Lung (tissue), 12 donors: ENCODE data around the gene SYNE1. TPM values are rescaled to one million over a fixed set of nuclear protein-coding genes. Genes with fewer than 3 reads are reported as not detected.

ENCODE experiments used
- ATAC-seq: fragments of 200-7000 bp; cut with Tn5 transposase; one replicate; pipeline ENCODE4 v1.9.1; 2020; ENCODE audit warnings: moderate number of reproducible peaks; ENCODE audit not compliant: insufficient read depth, low FRiP score
- DNase-seq, 3 donors: peaks; one replicate each; pipeline ENCODE4 v3.0.0-alpha.2; 2013 to 2017
- H3K27ac ChIP-seq, 2 donors: one replicate each; pipeline ENCODE4 v1.5.1; 2013; ENCODE audit warnings: mild to moderate bottlenecking in 2 of 2, moderate library complexity in 2 of 2, control low read depth in 1 of 2, inconsistent platforms in 1 of 2, low read depth in 1 of 2, low read length in 1 of 2
- H3K27me3 ChIP-seq, 3 donors: one replicate each; pipeline ENCODE4 v1.5.1; 2013; ENCODE audit warnings: low read length in 2 of 3; ENCODE audit not compliant: control insufficient read depth in 3 of 3, insufficient read depth in 3 of 3
- H3K36me3 ChIP-seq, 4 donors: one replicate each; pipeline ENCODE4 v1.5.1; 2013; ENCODE audit warnings: low read length in 4 of 4, mild to moderate bottlenecking in 1 of 4, moderate library complexity in 1 of 4; ENCODE audit not compliant: control insufficient read depth in 4 of 4, insufficient read depth in 4 of 4
- H3K4me1 ChIP-seq, 5 donors: one replicate each; pipeline ENCODE4 v1.5.1; 2013; ENCODE audit warnings: low read length in 5 of 5, mild to moderate bottlenecking in 2 of 5, moderate library complexity in 1 of 5; ENCODE audit not compliant: control insufficient read depth in 5 of 5, insufficient read depth in 5 of 5
- H3K4me3 ChIP-seq: one replicate; pipeline ENCODE4 v1.5.1; 2013; ENCODE audit warnings: mild to moderate bottlenecking, control low read depth, moderate library complexity
- H3K9ac ChIP-seq, 2 donors: one replicate each; pipeline ENCODE4 v1.5.1; 2013; ENCODE audit warnings: low read length in 2 of 2, control low read depth in 1 of 2; ENCODE audit not compliant: insufficient read depth in 1 of 2
- H3K9me3 ChIP-seq, 4 donors: one replicate each; pipeline ENCODE4 v1.5.1; 2013; ENCODE audit warnings: low read length in 3 of 4, mild to moderate bottlenecking in 1 of 4, moderate library complexity in 1 of 4; ENCODE audit not compliant: control insufficient read depth in 4 of 4, insufficient read depth in 3 of 4
- WGBS, 2 donors: extraction: QIAGEN DNeasy Blood & Tissue Kit; methylation state at CpG; one replicate each; pipeline ENCODE4 v1.1.7; 2013; 5-methylcytosine and 5-hydroxymethylcytosine counted together
- polyA plus RNA-seq, 2 donors: library from polyadenylated mRNA; stranded (reverse); fragments of 200-250 nt; gene quantifications; one replicate each; pipeline ENCODE4 v1.2.1, GENCODE V29; 2013
- total RNA-seq, 2 donors: library from RNA; depleted of rRNA in 1 of 2; stranded (reverse); fragments of >200 nt in 1 of 2; gene quantifications; one replicate each; pipeline ENCODE4 v1.2.1, GENCODE V29; 2014 to 2021
- TF ChIP-seq, protein P1 (sequence below): IDR thresholded peaks from 2 replicates; pipeline ENCODE4 v1.5.1; 2012; ENCODE audit warnings: mild to moderate bottlenecking; ENCODE audit errors: control extremely low read depth, extremely low read depth
- donor health status: control.
- donor health status: control.
- donor health status: Bipolar disorder and iron deficiency.
- donor health status: healthy.
- donor health status: DM: yes; HTN: yes; CAD: no.

Gene SYNE1
- total and polyA plus RNA-seq, 4 donors, result 26.4 to 352 (median 131) TPM

DNA sequence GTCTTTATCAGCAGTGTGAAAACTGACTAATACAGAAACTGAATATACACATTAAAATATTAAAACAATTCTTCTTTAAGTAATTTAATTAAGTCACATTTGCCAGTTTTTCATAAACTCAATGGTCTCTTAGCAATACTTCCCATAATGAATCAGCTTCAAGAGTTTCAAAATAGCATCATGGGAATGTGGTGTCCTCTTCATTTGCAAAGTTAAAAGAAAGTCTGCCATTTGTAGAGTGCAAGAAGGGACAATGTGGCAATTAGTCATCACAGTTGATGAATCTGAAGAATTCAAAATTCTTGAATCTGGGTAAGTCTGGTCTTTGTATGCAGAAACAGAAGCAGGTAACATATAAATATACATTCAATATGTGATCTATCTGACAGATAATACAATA, 38.7 kb downstream of the SYNE1 start:
- H3K27ac ChIP-seq, result no peak overlapping the region
- H3K27me3 ChIP-seq, result no peaks in the 10 kb centered on the region
- no peaks in the 10 kb centered on the region for H3K36me3 ChIP-seq
- no peaks in the 10 kb centered on the region for H3K9me3 ChIP-seq
- H3K4me1 ChIP-seq, result peaks cover 0 to 2% (median 0%) of the 10 kb centered on the region in 5 donors
- no peak overlapping the region for H3K9ac ChIP-seq
- ATAC-seq, result no peak
- TF ChIP-seq, protein P1, sequence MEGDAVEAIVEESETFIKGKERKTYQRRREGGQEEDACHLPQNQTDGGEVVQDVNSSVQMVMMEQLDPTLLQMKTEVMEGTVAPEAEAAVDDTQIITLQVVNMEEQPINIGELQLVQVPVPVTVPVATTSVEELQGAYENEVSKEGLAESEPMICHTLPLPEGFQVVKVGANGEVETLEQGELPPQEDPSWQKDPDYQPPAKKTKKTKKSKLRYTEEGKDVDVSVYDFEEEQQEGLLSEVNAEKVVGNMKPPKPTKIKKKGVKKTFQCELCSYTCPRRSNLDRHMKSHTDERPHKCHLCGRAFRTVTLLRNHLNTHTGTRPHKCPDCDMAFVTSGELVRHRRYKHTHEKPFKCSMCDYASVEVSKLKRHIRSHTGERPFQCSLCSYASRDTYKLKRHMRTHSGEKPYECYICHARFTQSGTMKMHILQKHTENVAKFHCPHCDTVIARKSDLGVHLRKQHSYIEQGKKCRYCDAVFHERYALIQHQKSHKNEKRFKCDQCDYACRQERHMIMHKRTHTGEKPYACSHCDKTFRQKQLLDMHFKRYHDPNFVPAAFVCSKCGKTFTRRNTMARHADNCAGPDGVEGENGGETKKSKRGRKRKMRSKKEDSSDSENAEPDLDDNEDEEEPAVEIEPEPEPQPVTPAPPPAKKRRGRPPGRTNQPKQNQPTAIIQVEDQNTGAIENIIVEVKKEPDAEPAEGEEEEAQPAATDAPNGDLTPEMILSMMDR, result no peak
- H3K4me3 ChIP-seq, result no peak overlapping the region
- no peak for DNase-seq

DNA sequence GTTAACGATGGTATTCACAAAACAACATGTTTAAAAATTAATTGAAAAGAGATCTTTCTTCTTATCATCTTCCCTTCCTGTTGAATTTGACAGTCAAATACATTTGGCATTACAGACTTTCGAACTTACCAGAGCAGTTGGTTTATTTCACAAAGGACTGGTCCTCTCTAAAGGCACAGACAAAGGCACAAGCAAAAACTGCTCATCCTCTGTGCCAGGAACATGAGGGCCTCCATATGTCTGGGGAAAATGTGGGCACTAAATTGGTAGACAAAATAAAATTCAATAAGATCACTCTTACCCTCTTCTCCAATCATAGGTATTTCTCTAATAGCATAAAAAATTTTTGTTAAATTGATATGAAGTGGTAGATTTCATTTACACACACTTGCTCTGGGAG, 40.4 kb downstream of the SYNE1 start:
- no peak for ATAC-seq
- 82 to 86% methylated on average over 2 of the region's 2 CpGs for WGBS, 2 donors
- no peak overlapping the region for H3K4me3 ChIP-seq
- DNase-seq, result no peak
- TF ChIP-seq, protein P1, result no peak
- H3K36me3 ChIP-seq, result no peaks in the 10 kb centered on the region
- H3K9me3 ChIP-seq, result no peaks in the 10 kb centered on the region
- H3K4me1 ChIP-seq, result peaks cover 0 to 2% (median 0%) of the 10 kb centered on the region in 5 donors
- no peaks in the 10 kb centered on the region for H3K27me3 ChIP-seq
- no peak overlapping the region for H3K27ac ChIP-seq
- no peak overlapping the region for H3K9ac ChIP-seq

DNA sequence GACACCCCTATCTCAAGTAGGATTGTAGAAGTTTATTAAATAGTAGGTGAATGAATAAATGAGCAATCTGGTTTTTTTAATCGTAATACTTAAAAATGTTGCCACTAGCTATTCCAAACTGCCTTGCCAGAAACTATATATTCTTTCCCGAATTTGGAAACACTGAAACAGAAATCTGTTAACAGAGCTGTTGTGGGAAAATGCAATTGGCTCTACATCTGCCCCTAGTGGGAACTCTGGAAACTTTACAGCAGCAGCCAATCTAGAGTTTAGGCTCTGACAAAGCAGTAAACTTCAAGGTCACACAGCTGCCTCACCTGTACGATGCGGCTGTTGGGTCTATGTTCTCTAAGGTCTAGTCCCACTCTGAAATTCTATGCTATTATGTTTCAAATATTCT, 41.7 kb downstream of the SYNE1 start:
- Histone ChIP-seq H3K36me3 (no peaks in the 10 kb centered on the region), H3K27ac (no peak overlapping the region), H3K9ac (no peak overlapping the region), H3K4me3 (no peak overlapping the region), H3K9me3 (no peaks in the 10 kb centered on the region), H3K4me1 (peaks cover 0 to 2% (median 0%) of the 10 kb centered on the region in 5 donors), H3K27me3 (no peaks in the 10 kb centered on the region)
- 77 to 82% methylated on average over 4 of the region's 4 CpGs for WGBS, 2 donors
- peak; percentile 41 for ATAC-seq
- no peak for DNase-seq
- TF ChIP-seq, protein P1, result no peak

DNA sequence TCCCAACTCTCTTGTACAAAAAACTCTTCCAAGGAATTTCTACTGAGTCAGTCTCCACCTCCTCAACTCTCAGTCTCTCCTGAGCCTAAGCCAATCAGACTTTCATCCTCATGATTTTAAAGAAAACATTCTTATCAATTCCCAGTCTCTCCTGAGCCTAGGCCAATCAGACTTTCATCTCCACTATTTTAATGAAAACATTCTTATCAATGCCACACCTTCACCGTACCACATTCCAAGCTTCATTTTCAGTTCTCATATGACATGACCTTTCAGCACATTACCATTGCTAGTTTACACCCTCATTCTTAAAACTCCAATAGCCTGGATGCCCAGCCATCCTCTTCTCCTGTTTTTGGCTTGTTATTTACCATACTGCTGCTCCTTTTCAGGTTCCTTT, 42.5 kb downstream of the SYNE1 start:
- ATAC-seq (no peak), DNase-seq (no peak)
- WGBS, 2 donors, result 47 to 81% methylated on average over 1 of the region's 1 CpG
- no peaks in the 10 kb centered on the region for H3K27me3 ChIP-seq
- no peaks in the 10 kb centered on the region for H3K9me3 ChIP-seq
- no peaks in the 10 kb centered on the region for H3K36me3 ChIP-seq
- H3K4me1 ChIP-seq, result peaks cover 0 to 2% (median 0%) of the 10 kb centered on the region in 5 donors
- TF ChIP-seq, protein P1, result no peak
- H3K9ac ChIP-seq, result no peak overlapping the region
- H3K27ac ChIP-seq, result no peak overlapping the region
- no peak overlapping the region for H3K4me3 ChIP-seq
